Fibroblast of upper back skin (primary cell): ENCODE data around the gene PHLPP1.

Source experiments
- DNase-seq: peaks from one replicate; pipeline ENCODE4 v3.0.0-alpha.2; 2013

The PHLPP1 gene

DNA sequence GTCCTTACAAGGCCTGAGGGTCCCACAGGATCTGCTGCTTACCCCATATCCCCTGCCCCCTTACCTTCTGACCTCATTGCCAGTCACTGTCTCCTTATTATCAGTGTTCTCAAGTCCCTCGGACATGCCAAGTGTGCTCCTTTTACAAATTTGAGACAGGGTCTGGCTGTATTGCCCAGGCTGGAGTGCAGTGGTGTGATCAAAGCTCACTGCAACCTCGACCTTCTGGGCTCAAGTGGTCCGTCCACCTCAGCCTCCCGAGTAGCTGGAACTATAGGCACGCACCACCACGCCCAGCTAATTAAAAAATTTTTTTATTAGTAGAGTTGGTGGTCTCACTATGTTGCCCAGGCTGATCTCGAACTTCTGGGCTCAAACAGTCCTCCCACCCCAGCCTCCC lies 141.0 kb downstream of the PHLPP1 start:
- no peak for DNase-seq

DNA sequence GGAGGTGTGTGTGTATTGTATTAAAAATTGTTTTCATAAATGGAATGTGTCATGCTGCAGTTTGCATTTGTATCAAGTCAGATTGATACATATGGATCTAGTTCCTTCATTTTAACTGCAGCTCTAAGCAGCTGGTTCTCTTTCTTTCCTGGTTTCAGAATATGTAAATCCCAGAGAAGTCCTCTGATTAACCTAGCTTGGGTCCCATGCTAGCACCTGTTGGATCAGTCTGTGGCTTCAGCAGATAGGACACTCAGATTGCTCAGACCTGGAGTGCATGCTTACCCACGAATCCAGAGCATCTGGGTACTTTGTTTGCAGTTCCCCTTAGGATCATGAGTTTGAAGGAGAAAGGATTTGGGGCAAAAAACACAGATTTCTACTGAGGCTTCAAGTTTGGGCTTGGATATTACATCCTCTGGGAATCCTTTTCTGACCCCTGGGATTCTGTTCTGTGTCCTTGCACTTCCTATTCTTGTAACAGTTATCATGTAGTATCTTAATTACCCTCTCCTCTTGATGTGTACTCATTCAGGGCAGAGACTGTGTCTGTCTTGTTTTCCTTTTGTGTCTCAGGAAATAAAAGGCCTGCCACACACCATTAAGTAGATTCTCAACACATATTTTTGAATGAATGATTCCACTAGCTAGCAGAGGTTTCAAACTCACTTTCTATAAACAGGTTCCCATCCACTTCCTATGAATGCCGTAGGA lies 142.1 kb downstream of the PHLPP1 start:
- DNase-seq = no peak

DNA sequence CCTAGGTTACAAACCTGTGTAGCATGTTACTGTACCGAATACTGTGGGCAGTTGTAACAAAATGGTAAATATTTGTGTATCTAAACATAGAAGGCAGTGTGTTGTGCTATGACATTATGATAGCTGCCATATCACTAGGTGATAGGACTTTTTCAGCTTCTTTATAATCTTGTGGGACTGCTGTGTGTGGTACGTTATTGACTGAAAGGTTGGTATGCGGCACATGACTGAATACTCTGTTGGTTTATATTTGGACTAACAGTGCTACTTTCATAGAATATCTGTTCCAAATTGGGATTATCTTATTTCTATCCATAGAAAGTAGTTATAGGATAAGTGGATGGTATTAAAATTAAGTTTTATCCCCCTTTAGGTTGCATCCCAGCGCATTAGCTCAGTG lies 144.7 kb downstream of the PHLPP1 start:
- DNase-seq = no peak

DNA sequence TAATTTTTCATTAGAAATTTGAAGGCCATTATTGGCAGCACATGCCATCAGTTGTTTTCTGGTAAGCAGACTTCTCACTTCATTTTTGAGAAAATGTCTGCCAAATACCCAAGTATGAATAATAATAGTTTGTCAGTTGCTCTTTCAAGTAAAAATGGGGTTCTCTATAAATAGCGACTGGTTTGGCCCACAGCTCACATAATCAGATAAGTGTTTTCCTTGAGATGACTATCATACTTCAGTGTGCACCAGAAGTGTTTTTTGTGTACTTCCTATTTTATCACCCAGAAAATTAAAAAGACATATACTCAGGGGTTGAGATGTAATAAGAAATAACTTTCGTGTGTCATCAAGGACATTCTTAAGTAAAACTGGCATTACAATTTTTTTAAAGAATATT lies 147.1 kb downstream of the PHLPP1 start:
- DNase-seq = no peak

DNA sequence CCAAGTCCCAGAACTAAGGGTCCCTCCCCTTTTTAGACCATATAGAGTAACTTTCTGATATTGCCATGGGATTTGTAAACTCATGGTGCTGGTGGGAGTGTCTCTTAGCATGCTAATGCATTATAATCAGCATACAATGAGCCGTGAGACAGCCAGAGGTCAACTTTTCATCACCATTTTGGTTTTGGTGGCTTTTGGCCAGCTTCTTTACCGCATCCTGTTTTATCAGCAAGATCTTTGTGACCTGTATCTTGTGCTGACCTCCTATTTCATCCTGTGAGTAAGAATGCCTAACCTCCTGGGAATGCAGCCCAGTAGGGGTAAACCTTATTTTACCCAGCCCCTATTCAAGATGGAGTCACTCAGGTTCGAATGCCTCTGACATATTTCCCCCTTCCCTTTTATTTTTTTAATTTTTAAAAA lies 148.2 kb downstream of the PHLPP1 start:
- peak; percentile 57 for DNase-seq

DNA sequence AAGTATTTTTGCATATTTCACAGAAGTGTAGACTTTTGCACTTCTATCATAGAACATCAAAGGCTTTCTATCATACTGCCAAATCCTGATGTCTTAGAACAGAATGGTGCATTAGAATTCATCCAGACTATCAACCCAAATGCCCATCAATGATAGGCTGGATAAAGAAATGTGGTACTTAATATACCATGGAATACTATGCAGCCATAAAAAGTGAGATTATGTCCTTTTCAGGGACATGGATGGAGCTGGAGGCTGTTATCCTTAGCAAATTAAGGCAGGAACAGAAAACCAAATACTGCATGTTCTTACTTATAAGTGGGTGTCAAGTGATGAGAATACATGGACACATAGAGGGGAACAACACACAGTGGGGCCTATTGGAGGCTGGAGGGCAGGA lies 150.2 kb downstream of the PHLPP1 start:
- no peak for DNase-seq

DNA sequence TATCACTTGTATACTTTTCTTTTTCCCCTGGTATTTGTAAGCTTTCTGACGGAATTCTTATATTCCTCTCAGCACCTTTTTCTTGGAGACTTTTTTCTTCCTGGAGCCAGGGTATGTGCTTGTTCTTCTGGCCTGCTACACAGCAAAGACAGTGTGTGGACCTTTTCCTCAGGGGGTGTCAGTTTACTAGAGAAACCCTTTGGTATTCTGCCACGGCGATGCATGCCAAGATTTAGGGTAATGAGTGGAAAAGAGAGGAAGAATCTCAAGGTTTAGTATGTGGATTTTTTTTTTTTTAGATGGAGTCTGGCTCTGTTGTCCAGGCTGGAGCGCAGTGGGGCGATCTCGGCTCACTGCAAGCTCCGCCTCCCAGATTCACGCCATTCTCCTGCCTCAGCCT lies 152.2 kb downstream of the PHLPP1 start:
- DNase-seq = no peak

DNA sequence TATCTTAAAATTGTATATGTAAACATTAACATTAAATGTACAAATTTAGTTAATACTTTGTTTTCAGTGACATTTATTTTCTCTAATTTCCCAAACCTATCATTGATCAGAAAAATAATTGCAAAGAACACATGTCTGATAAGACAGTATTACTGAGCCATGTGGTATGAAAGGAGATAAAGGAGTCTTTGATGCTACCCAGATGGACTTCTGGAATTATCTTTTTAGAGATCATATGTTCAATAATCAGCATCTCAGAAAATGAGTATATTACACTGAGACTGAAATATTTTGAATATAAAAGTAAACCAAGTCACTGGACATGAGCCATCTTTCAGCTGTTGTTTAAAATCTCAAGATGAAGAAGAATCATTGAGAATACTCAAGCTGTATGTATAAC lies 153.3 kb downstream of the PHLPP1 start:
- no peak for DNase-seq

DNA sequence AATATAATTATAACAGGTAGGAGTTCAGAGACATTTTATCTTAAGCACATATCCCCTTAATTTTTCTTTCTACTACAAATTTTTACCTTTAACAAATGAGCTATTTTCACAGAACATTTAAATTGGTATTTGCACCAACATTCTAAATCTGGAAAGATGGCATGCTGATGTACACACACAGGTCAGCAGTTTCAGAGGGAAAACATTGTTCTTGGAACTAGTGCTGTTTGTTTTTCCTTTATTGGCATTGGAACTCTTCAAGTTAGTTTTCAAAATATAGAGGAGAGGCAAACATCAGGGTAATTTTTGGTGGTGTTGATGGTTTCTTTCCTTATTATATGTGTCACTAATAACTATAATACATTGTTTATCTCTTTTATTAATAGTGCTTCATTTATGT lies 155.3 kb downstream of the PHLPP1 start:
- no peak for DNase-seq

DNA sequence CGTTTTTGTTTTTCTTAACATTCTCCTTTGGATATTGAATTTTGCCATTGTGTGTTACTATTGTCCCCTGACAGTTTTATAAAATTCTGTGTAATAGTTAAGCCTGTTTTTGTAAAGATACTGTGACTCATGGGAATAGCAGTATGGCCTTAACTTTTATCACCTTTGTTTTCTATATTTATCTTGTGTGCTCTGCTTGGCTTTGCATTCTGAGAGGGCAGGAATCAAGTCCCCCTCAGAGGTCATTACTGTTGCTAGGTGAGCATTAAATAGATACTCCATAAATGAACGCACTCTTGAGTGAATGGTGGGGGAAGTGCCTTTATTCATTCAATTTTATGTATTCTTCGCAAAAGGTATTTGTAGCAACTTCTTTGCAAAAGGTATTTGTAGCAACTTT lies 160.0 kb downstream of the PHLPP1 start:
- no peak for DNase-seq

DNA sequence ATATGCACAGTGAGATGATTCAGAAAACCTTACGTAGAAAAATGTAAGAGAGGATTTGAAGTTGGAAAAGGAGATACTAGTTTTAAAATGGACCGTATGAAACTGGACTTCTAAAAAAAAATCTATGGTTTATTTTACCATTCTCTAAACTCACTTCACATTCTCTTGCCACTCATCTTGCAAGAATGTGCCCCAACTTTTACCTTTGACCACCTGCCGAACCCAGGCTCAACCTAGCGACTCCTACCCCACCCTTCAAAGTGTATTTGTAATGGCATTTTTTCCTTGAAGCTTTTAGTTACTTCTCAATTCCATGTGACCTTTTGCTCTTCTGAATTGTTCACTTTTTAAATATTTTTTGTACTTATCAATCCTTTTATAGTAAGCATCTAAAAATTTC lies 160.8 kb downstream of the PHLPP1 start:
- no peak for DNase-seq

DNA sequence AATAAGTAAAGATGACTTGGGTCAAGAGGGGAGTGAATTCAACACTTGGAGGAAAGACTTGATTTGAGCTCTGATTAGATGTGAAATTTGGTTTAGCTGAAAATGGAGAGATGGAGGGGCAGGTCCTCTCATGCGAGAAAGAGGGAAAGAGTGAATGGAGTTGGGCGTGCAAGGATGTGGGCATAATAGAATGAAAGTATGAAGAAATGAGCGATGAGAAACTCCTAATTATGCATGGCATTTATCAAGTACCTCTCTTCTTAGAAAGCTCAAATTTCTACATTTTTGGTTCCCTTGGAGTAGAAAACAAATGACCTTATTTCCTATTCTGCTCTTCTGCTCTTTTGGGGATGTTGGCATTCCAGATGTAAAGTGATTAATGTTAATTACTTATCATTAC lies 161.5 kb downstream of the PHLPP1 start:
- no peak for DNase-seq

DNA sequence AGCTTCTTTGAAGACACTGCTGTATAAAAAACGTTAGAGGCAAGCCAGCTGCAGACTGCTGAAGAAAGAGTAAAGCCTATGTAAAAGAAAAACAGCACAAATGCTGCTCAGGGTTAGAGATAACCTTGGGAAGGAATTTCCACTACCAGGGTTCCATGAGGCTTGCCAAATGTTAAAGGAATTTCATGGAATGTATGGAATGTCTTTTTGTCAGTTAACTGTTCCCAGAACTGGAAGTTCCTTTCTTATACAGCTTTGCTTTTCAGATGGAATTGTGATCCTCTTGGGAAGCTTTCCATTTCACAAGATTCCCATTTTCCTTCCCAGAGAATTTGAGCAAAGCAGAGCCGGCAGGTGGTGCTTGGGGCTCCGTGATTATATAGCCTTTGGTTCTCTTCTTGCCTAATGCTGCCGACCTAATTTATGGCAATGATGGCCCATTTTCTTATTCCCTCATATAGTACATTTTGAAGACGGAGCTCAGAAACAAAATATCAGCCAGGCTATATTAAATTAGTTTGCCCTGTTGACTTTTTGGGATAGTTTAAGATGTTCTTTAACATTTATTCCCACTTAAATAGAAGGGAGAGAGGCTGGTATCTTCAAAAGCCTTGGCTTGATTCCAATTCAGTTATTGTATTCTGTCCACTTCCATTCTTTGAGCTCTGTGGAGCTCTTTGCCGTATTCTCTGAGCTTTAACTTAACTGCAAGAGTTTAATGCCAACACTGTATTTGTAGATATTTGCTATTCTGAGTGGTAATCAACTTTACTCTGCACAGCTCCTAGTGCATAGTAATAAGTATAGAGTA lies 162.3 kb downstream of the PHLPP1 start:
- peak; percentile 90 for DNase-seq

DNA sequence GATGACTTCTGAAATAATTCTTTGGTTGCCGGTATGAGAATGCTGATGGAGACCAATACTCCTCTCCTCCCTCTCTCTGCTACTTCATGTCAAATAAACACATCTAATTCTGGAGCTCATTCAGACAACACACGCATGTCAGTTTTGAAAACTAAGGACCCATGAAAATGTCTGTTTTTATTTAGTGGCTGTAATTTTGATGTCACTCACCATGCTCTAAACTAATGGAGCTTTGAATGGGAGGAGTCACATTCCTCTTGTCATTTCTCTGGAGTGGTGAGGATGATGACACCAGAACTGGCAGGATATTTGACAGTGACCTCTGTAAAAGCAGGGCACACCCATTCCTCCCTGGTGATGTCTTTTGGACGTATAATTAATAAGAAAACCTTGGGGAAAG lies 163.0 kb downstream of the PHLPP1 start:
- DNase-seq = peak; percentile 17

DNA sequence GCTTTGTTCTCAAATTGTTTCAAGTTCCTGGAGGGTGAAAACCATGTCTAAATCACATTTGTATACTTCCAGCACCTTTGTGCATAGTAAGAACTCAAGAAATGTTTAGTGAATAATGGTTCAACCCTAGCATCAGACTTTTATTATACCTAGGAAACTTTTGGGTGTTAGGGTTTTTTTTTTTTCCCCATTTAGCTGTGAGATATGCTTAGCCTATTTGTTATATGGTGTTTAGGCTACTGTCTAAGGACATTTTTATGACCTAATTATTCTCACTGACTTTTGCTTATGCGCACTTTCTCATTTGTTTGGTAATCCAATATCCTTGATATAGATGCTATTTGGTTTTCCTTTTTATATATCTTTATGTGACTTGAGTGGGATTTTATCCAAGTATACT lies 164.7 kb downstream of the PHLPP1 start:
- no peak for DNase-seq

DNA sequence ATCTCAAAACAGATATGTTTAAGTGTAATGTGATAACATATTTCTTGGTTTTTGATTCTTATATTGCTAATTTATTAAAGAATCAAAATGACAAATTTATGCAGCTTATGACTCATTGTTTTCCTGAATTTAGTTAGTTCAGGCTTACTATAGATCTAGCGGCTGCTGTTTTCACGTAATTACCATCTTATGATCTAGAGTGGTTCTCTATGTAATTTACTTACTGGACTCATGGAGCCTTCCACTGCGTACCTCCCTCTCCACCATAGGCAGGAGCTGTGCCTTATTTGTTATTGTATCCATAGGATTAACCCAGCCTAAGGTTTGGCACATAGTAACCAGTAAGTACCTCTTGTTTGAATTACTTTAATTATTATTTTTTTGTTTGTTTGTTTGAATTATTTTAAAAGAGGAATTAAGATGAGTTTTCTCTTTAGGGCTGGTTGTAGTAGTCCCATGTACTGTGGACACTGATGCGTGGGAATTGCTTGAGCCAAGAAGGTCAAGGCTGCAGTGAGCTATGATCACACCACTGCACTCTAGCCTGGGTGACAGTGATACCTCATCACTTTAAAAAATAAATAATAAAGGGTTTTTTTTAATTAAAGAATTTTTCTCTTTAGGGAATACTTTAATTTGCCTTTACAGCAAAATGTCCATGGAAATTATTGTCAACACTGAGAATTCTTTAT lies 165.5 kb downstream of the PHLPP1 start:
- no peak for DNase-seq

DNA sequence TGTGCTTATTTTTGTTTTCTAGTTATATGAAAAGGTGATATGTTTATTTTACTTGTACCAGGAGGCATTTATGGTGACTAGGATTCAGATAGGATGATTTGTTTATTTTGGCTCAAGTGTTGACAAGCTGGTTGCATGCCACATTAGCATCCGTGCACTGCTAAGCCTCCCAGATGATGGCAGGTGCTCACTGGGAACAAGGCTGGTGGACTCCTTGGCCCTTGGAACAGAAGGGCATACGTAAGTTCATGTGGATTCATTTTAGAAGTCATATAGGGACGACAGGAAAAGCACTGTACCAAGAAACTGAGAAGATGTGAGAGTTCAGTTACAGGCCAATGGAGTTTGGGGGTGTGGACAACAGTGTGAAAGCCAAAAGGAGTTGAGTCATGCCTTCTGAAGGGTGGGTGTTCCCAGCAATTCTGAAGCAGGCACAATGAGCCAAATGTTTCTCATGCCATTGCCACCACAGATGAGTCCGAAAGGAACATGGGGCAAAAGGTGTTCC lies 166.2 kb downstream of the PHLPP1 start:
- DNase-seq = peak; percentile 91

DNA sequence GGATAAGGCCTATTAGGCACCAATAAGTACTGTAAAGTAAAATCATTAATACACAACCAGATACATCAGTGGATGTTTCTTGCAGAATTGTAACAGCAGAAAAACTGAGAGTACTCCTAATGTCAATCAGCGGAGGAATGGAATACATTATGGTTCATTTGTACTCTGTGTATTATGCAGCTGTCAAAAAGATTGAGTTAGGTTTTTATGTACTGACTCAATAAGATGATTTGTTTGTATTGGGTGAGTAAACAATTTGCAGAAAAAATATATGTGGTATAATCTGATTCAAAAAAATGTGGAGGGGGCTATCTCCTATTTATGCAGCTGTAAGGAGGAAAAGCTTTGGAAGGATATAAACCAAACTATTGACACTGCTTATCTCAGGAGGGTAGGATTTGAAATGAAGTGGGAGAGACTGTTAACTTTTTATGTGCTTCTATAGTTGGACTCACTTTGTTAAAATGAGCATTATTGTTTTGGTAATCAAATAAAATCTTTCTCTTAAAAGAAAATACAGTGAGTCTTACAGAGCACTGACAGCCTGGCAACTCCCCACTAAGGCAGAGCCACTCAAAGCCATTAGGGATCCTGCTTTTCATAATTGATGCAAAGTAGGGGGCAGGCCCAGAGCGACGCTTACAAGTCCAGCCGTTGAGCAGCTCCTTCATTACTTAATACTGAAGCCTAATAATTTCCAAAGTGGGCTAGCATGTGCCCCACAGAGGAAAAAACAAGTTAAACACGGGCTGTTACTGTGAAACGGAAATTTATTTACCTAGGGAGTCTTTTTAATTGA lies 168.8 kb downstream of the PHLPP1 start:
- DNase-seq = no peak

DNA sequence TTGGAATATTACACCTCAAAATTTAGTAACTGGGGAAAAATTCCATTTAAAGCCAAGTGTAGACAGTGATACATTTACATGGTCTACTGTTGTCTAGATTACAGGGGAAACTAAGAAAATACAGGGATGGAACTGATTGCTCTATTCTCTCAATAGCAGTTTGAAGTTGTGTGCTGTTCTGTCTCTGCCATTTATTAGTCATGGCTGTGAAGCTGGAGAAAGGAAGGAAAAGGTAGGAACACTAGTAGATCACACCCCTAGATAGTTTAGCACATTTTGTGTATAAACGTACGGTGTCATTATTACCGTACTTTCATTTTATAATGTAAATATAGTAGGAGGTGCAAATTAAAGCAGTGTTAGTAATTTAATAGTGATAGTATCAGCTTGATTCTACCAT lies 170.5 kb downstream of the PHLPP1 start:
- no peak for DNase-seq

DNA sequence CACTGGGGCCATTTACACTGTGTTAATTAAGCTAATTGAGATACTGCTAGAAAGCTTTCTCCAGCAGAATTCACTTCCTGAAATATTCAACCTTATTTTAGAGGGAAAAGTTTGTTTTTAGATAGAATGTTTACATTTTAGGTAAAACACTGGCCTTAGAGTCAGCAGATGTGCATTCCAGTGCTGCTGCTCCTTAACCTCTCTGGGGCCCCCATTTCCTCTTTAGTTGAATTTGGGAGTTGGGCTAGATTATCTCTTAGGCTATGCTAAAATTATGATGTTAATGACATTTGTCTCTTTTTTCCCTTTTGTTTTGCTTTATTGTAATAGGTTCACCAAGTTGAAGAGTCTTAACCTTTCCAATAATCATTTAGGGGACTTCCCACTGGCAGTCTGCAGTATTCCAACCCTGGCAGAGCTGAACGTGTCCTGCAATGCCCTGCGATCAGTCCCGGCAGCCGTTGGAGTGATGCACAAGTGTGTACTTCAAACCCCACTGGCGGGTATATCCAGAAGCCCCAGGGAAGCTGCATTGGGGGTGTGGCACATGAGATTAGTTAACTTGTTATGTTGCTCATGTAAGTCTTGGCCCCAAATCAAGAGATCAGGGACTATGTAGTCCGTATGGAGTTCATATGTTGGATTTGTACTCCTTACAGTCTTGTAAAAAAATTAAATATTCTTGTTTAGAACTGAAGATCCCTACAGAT lies 179.5 kb downstream of the PHLPP1 start:
- DNase-seq = peak; percentile 14

DNA sequence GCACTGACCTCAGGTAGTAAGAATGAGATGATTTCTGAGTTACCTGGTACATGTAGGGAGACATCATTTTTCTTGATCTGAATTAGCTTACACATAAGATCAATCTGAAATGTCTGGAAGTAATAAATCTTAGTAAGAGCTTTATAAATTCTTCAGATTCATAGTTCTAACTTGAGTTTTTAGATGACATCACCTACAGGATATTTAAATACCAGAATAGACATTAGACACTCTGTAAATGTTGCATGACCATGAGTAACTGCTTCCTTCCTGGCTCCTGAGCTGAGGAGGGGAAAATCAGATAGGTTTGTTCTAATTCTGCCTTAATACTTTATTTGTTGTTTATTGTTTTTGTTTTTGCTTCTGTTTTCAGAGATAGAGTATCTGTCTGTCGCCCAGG lies 181.8 kb downstream of the PHLPP1 start:
- peak; percentile 71 for DNase-seq

DNA sequence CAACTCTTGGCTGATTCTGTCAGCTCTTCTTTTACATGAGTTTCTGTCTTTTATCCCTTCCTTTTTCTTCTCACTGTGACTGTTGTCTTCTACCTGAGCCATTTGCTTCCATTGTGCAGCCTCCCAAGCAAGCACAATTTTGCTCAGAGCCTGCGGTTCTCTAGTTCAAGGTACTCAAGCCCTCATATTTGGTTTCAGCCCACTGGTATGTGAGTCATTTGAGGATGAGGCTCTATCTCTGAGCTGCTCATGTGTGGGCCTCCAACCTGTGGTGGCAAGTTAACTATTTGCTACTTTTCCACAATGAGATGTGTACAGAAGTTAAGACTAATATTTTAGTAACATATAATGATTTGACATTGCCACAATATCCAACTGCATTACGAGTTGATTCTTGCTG lies 183.0 kb downstream of the PHLPP1 start:
- DNase-seq = no peak
